A673 (cell line): ENCODE data around the gene SCG5. TPM values are rescaled to one million over a fixed set of nuclear protein-coding genes. Genes with fewer than 3 reads are reported as not detected.

Experiments
- BruUV-seq: library from RNA; stranded (reverse); fragments of 400-500 nt; replicated peaks from 2 replicates; lab custom pipeline; 2021; lab: Mats Ljungman, UMichigan
- CTCF ChIA-PET: fragments of 300-600 bp; sonication (Branson Sonifier 250); formaldehyde crosslinking; loops from one replicate; lab custom pipeline; 2022; ENCODE audit warnings: antibody characterized with exemption; lab: Charles Lee
- POLR2A ChIA-PET: fragments of 300-600 bp; sonication (Branson Sonifier 250); formaldehyde crosslinking; loops from one replicate; lab custom pipeline; 2022; ENCODE audit warnings: antibody characterized with exemption; ENCODE audit not compliant: low non-redundant PET; lab: Charles Lee
- DNase-seq: peaks from one replicate; pipeline ENCODE4 v3.0.0-alpha.2; 2015; ENCODE audit warnings: low spot score
- H3K27ac ChIP-seq: fragments of 200-600 bp; sonication (generic); 2 replicates; pipeline ENCODE4 v1.5.1; 2016; ENCODE audit warnings: mixed run types, low read depth, mild to moderate bottlenecking, mixed read lengths, antibody characterized with exemption, low read length; ENCODE audit not compliant: poor library complexity, severe bottlenecking
- H3K27me3 ChIP-seq: fragments of 200-600 bp; sonication (generic); replicated peaks from 2 replicates; pipeline ENCODE4 v1.6.1; 2017; ENCODE audit warnings: mixed run types, low read depth, mild to moderate bottlenecking, mixed read lengths, antibody characterized with exemption, low read length; ENCODE audit not compliant: insufficient read depth, poor library complexity
- H3K36me3 ChIP-seq: fragments of 200-600 bp; sonication (generic); 2 replicates; pipeline ENCODE4 v1.6.1; 2016; ENCODE audit warnings: mixed run types, mild to moderate bottlenecking, mixed read lengths, antibody characterized with exemption, low read length; ENCODE audit not compliant: insufficient read depth, poor library complexity, severe bottlenecking
- H3K4me1 ChIP-seq: fragments of 200-600 bp; sonication (generic); 2 replicates; pipeline ENCODE4 v1.6.1; 2017; ENCODE audit warnings: mixed run types, mild to moderate bottlenecking, mixed read lengths, antibody characterized with exemption, low read length; ENCODE audit not compliant: insufficient read depth, poor library complexity, severe bottlenecking
- H3K4me3 ChIP-seq: fragments of 200-600 bp; sonication (generic); 2 replicates; pipeline ENCODE4 v1.5.1; 2016; ENCODE audit warnings: low read depth, mixed run types, mild to moderate bottlenecking, mixed read lengths, low read length; ENCODE audit not compliant: poor library complexity, severe bottlenecking
- H3K9me3 ChIP-seq: fragments of 200-600 bp; sonication (generic); 2 replicates; pipeline ENCODE4 v1.6.1; 2016; ENCODE audit warnings: mixed run types, low read depth, mild to moderate bottlenecking, mixed read lengths, antibody characterized with exemption, low read length; ENCODE audit not compliant: poor library complexity, severe bottlenecking
- EZH2 ChIP-seq: fragments of 200-600 bp; sonication (generic); IDR thresholded peaks from 2 replicates; pipeline ENCODE4 v1.6.1; 2017; ENCODE audit warnings: borderline replicate concordance, low read depth, mild to moderate bottlenecking, mixed read lengths, antibody characterized with exemption, low read length; ENCODE audit not compliant: poor library complexity, severe bottlenecking
- intact Hi-C: fragments of 100-400 bp; cut with micrococcal nuclease; formaldehyde crosslinking; loops from one replicate; pipeline ENCODE4 v1.10.0; 2022; ENCODE audit not compliant: unreplicated experiment
- total RNA-seq: library from RNA; stranded (reverse); gene quantifications from 2 replicates; pipeline ENCODE4 v1.2.3, GENCODE V29; 2021
- TF ChIP-seq, protein P1 (sequence below): fragments of 300-800, 200-600 bp; sonication (generic); conservative IDR thresholded peaks from 2 replicates; pipeline ENCODE4 v1.5.1; 2017; ENCODE audit warnings: low read depth, mild to moderate bottlenecking, antibody characterized with exemption, low read length, moderate library complexity, mixed read lengths

The SCG5 gene
- total RNA-seq, 1 experiment from 2014 or later: 3.1 TPM

DNA sequence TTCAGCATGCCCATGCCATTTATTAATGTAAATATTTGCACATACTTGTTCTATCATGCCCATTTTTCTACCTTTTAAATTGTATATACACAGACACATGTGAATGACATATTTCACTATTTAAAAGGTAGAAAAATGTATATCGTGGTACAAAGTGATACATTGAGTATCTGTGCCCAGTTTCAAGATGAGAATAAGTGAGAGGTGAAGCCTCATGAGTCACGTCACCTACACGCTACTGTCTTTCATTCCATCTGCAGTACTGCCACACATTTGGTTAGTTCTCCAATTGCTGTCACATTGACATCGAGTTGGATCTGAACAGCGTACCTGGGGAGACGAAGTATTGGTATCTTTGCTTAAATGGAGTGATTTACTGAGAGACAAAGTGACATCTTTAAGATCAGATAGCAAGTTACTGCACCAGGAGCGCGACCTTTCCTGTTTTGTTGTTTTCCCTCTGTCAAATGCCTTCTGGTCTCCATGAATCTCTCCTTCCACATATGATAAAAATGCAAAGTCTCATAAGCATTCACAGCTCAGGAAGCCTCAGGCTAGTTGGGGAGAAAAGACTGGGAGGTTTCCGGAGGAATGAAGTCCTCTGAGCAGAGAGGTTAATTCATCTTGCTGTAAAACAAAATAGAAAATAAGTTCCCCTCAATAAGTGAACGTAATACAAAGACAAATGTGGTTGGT, 88.3 kb downstream of the SCG5 start:
- H3K4me3 ChIP-seq: no peak overlapping the region
- DNase-seq: no peak
- no TSS peak for BruUV-seq
- H3K27me3 ChIP-seq: peaks cover 19% of the 10 kb centered on the region
- H3K4me1 ChIP-seq: no peaks in the 10 kb centered on the region
- H3K27ac ChIP-seq: no peak overlapping the region
- no peaks in the 10 kb centered on the region for H3K9me3 ChIP-seq
- POLR2A ChIA-PET: no interaction called here
- no peaks in the 10 kb centered on the region for H3K36me3 ChIP-seq
- TF ChIP-seq, protein P1, sequence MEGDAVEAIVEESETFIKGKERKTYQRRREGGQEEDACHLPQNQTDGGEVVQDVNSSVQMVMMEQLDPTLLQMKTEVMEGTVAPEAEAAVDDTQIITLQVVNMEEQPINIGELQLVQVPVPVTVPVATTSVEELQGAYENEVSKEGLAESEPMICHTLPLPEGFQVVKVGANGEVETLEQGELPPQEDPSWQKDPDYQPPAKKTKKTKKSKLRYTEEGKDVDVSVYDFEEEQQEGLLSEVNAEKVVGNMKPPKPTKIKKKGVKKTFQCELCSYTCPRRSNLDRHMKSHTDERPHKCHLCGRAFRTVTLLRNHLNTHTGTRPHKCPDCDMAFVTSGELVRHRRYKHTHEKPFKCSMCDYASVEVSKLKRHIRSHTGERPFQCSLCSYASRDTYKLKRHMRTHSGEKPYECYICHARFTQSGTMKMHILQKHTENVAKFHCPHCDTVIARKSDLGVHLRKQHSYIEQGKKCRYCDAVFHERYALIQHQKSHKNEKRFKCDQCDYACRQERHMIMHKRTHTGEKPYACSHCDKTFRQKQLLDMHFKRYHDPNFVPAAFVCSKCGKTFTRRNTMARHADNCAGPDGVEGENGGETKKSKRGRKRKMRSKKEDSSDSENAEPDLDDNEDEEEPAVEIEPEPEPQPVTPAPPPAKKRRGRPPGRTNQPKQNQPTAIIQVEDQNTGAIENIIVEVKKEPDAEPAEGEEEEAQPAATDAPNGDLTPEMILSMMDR: no peak
- CTCF ChIA-PET: no interaction called here
- intact Hi-C loops: loop anchor here (10.0 kb wide), 1 partner anchor 65 kb away; no protein-coding TSS in a partner anchor

DNA sequence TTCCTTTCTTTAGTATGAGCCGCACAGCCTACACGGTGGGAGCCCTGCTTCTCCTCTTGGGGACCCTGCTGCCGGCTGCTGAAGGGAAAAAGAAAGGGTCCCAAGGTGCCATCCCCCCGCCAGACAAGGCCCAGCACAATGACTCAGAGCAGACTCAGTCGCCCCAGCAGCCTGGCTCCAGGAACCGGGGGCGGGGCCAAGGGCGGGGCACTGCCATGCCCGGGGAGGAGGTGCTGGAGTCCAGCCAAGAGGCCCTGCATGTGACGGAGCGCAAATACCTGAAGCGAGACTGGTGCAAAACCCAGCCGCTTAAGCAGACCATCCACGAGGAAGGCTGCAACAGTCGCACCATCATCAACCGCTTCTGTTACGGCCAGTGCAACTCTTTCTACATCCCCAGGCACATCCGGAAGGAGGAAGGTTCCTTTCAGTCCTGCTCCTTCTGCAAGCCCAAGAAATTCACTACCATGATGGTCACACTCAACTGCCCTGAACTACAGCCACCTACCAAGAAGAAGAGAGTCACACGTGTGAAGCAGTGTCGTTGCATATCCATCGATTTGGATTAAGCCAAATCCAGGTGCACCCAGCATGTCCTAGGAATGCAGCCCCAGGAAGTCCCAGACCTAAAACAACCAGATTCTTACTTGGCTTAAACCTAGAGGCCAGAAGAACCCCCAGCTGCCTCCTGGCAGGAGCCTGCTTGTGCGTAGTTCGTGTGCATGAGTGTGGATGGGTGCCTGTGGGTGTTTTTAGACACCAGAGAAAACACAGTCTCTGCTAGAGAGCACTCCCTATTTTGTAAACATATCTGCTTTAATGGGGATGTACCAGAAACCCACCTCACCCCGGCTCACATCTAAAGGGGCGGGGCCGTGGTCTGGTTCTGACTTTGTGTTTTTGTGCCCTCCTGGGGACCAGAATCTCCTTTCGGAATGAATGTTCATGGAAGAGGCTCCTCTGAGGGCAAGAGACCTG, 89.5 kb downstream of the SCG5 start:
- no peaks in the 10 kb centered on the region for H3K36me3 ChIP-seq
- CTCF ChIA-PET: no interaction called here
- intact Hi-C loops: loop anchor here (10.0 kb wide), 1 partner anchor 64 kb away; no protein-coding TSS in a partner anchor
- POLR2A ChIA-PET: no interaction called here
- no peaks in the 10 kb centered on the region for H3K4me1 ChIP-seq
- H3K27me3 ChIP-seq: peaks cover 23% of the 10 kb centered on the region
- DNase-seq: peak; percentile 28
- no TSS peak for BruUV-seq
- no peaks in the 10 kb centered on the region for H3K9me3 ChIP-seq
- no peak overlapping the region for H3K4me3 ChIP-seq
- TF ChIP-seq, protein P1: no peak
- no peak for TF ChIP-seq EZH2
- no peak overlapping the region for H3K27ac ChIP-seq

DNA sequence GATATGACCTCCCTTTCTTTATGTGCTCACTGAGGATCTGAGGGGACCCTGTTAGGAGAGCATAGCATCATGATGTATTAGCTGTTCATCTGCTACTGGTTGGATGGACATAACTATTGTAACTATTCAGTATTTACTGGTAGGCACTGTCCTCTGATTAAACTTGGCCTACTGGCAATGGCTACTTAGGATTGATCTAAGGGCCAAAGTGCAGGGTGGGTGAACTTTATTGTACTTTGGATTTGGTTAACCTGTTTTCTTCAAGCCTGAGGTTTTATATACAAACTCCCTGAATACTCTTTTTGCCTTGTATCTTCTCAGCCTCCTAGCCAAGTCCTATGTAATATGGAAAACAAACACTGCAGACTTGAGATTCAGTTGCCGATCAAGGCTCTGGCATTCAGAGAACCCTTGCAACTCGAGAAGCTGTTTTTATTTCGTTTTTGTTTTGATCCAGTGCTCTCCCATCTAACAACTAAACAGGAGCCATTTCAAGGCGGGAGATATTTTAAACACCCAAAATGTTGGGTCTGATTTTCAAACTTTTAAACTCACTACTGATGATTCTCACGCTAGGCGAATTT, 91.2 kb downstream of the SCG5 start:
- CTCF ChIA-PET: no interaction called here
- intact Hi-C loops: loop anchor here (10.0 kb wide), 1 partner anchor 62 kb away; no protein-coding TSS in a partner anchor

More for the DNA sequence above, 91.2 kb downstream of the SCG5 start:
- POLR2A ChIA-PET: no interaction called here
- Histone ChIP-seq H3K4me3 (no peak overlapping the region), H3K4me1 (no peaks in the 10 kb centered on the region), H3K9me3 (no peaks in the 10 kb centered on the region), H3K36me3 (no peaks in the 10 kb centered on the region), H3K27me3 (peaks cover 23% of the 10 kb centered on the region), H3K27ac (no peak overlapping the region)
- no peak for DNase-seq
- TF ChIP-seq EZH2: no peak
- TF ChIP-seq, protein P1: no peak
- no TSS peak for BruUV-seq
